ENCODE data around the gene CBFA2T3. TPM values are rescaled to one million over a fixed set of nuclear protein-coding genes. Genes with fewer than 3 reads are reported as not detected.

The CBFA2T3 gene
- total RNA-seq, 1 donor from 2014 or later = not detected

- no peak for DNase-seq (ENCODE audit: low read depth, low spot score)
Observed at GRCh38 chr16:88863426-88863825, 113.6 kb downstream of the CBFA2T3 start.

GRCh38 chr16:88862968-88863367 is 114.0 kb downstream of the CBFA2T3 start:
- no peak for DNase-seq (ENCODE audit: low read depth, low spot score)

GRCh38 chr16:88861359-88861758 is 115.6 kb downstream of the CBFA2T3 start:
- DNase-seq (ENCODE audit: low read depth, low spot score) = no peak

- no peak for DNase-seq (ENCODE audit: low read depth, low spot score)
Observed at GRCh38 chr16:88859381-88860091, 117.5 kb downstream of the CBFA2T3 start.

- DNase-seq (ENCODE audit: low read depth, low spot score) = peak; percentile 49
Observed at GRCh38 chr16:88857728-88858339, 119.2 kb downstream of the CBFA2T3 start.

GRCh38 chr16:88856828-88857727 is 119.9 kb downstream of the CBFA2T3 start, which contains the start of the genes GALNS and TRAPPC2L:
Gene GALNS (minus strand): TSS chr16:88856947. CDS start chr16:88856877, 70 bp downstream.
Gene TRAPPC2L (plus strand): TSS chr16:88857127. CDS start chr16:88857151, 24 bp downstream.
- peak; percentile 78 for DNase-seq (ENCODE audit: low read depth, low spot score)

GRCh38 chr16:88856122-88856827 is 120.7 kb downstream of the CBFA2T3 start:
- DNase-seq (ENCODE audit: low read depth, low spot score) = no peak

GRCh38 chr16:88855736-88856121 is 121.3 kb downstream of the CBFA2T3 start:
- no peak for DNase-seq (ENCODE audit: low read depth, low spot score)

- no peak for DNase-seq (ENCODE audit: low read depth, low spot score)
Observed at GRCh38 chr16:88855176-88855575, 121.8 kb downstream of the CBFA2T3 start.

- DNase-seq (ENCODE audit: low read depth, low spot score) = no peak
Observed at GRCh38 chr16:88854306-88855111, 122.5 kb downstream of the CBFA2T3 start.

GRCh38 chr16:88853325-88853941 is 123.6 kb downstream of the CBFA2T3 start:
- no peak for DNase-seq (ENCODE audit: low read depth, low spot score)

GRCh38 chr16:88851616-88852015 is 125.4 kb downstream of the CBFA2T3 start:
- no peak for DNase-seq (ENCODE audit: low read depth, low spot score)

GRCh38 chr16:88850531-88851199 is 126.3 kb downstream of the CBFA2T3 start:
- DNase-seq (ENCODE audit: low read depth, low spot score) = no peak

- DNase-seq (ENCODE audit: low read depth, low spot score) = no peak
Observed at GRCh38 chr16:88848557-88848956, 128.4 kb downstream of the CBFA2T3 start.

- no peak for DNase-seq (ENCODE audit: low read depth, low spot score)
Observed at GRCh38 chr16:88847654-88848053, 129.4 kb downstream of the CBFA2T3 start.

- DNase-seq (ENCODE audit: low read depth, low spot score) = no peak
Observed at GRCh38 chr16:88846088-88846487, 130.9 kb downstream of the CBFA2T3 start.

GRCh38 chr16:88844419-88845036 is 132.5 kb downstream of the CBFA2T3 start:
- DNase-seq (ENCODE audit: low read depth, low spot score) = no peak

- no peak for DNase-seq (ENCODE audit: low read depth, low spot score)
Observed at GRCh38 chr16:88843256-88843655, 133.8 kb downstream of the CBFA2T3 start.

GRCh38 chr16:88842806-88843205 is 134.2 kb downstream of the CBFA2T3 start:
- DNase-seq (ENCODE audit: low read depth, low spot score) = no peak
